Measurements from ENCODE around the gene WNT7B.

GRCh38 chr22:45915151-45915550 lies 61.8 kb downstream of the WNT7B start:
- TF ChIP-seq CTCF (IDR thresholded peaks at IDR 0.05) = no peak
- TF ChIP-seq POLR2A (IDR thresholded peaks at IDR 0.05) = no peak
- TF ChIP-seq POLR2AphosphoS5 (IDR thresholded peaks at IDR 0.05) = no peak
